GM21619 (cell line): ENCODE measurements around the gene ADARB2.
"Not testable (repeated sequence)": the region's sequence is repeated elsewhere in the genome, so short reads cannot be mapped to it uniquely, and the experiment has no call there.

ENCODE experiments used
- ATAC-seq: cut with Tn5 transposase; IDR thresholded peaks from one replicate; pipeline ENCODE4 v1.9.1; 2021; ENCODE audit not compliant: unreplicated experiment

ADARB2 gene

GRCh38 chr10:1402016-1402770, 335.1 kb downstream of the ADARB2 start:
- ATAC-seq, result no peak

- no peak for ATAC-seq
Measured at GRCh38 chr10:1401071-1401965, 336.0 kb downstream of the ADARB2 start.

- ATAC-seq, result no peak
Measured at GRCh38 chr10:1400101-1401070, 336.9 kb downstream of the ADARB2 start.

GRCh38 chr10:1399431-1400100, 337.8 kb downstream of the ADARB2 start:
- ATAC-seq, result no peak

- no peak for ATAC-seq
Measured at GRCh38 chr10:1398626-1399410, 338.5 kb downstream of the ADARB2 start.

- ATAC-seq, result not testable (repeated sequence)
Measured at GRCh38 chr10:1398116-1398515, 339.2 kb downstream of the ADARB2 start.

GRCh38 chr10:1396297-1396635, 341.1 kb downstream of the ADARB2 start:
- ATAC-seq, result no peak

GRCh38 chr10:1395481-1396296, 341.6 kb downstream of the ADARB2 start:
- no peak for ATAC-seq

- ATAC-seq, result no peak
Measured at GRCh38 chr10:1395025-1395480, 342.3 kb downstream of the ADARB2 start.

GRCh38 chr10:1394155-1394912, 343.0 kb downstream of the ADARB2 start:
- no peak for ATAC-seq

GRCh38 chr10:1393481-1393880, 343.8 kb downstream of the ADARB2 start:
- ATAC-seq, result no peak

- ATAC-seq, result no peak
Measured at GRCh38 chr10:1392127-1392526, 345.2 kb downstream of the ADARB2 start.

GRCh38 chr10:1390200-1390599, 347.1 kb downstream of the ADARB2 start:
- ATAC-seq, result no peak

- no peak for ATAC-seq
Measured at GRCh38 chr10:1384026-1384425, 353.3 kb downstream of the ADARB2 start.

- no peak for ATAC-seq
Measured at GRCh38 chr10:1382711-1383110, 354.6 kb downstream of the ADARB2 start.

GRCh38 chr10:1381339-1381738, 356.0 kb downstream of the ADARB2 start:
- no peak for ATAC-seq

- no peak for ATAC-seq
Measured at GRCh38 chr10:1380088-1380671, 357.1 kb downstream of the ADARB2 start.

- no peak for ATAC-seq
Measured at GRCh38 chr10:1379601-1380000, 357.7 kb downstream of the ADARB2 start.
